Cardiac fibroblast (primary cell): ENCODE measurements around the gene TOB1.
A peak's percentile ranks its signal among the peaks of the same experiment; 100 is the strongest.

Source experiments
- DNase-seq, 2 donors: peaks; one replicate each; pipeline versions ENCODE4 v3.0.0 to v3.0.0-alpha.2; 2010; ENCODE audit warnings: low read depth in 2 of 2
- H3K4me3 ChIP-seq, 2 donors: replicated peaks in 1 of 2; 1 replicate in 1 of 2; 2 replicates in 1 of 2; pipeline ENCODE4 v1.5.1; 2011; ENCODE audit warnings: low read depth in 2 of 2, low read length in 2 of 2, mild to moderate bottlenecking in 2 of 2, moderate library complexity in 1 of 2
- CTCF ChIP-seq: IDR thresholded peaks from one replicate; pipeline ENCODE4 v1.5.1; 2011; ENCODE audit warnings: low read depth, mild to moderate bottlenecking, low read length, inconsistent platforms

The TOB1 gene, protein sequence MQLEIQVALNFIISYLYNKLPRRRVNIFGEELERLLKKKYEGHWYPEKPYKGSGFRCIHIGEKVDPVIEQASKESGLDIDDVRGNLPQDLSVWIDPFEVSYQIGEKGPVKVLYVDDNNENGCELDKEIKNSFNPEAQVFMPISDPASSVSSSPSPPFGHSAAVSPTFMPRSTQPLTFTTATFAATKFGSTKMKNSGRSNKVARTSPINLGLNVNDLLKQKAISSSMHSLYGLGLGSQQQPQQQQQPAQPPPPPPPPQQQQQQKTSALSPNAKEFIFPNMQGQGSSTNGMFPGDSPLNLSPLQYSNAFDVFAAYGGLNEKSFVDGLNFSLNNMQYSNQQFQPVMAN

GRCh38 chr17:50866261-50866949 is at the start of gene TOB1:
TSS of gene TOB1 (minus strand) at chr17:50866354. CDS start at chr17:50864017, 2,337 bp downstream.
- DNase-seq = peak; percentile 95 to 99
- peak within 1 kb of the TSS; percentile 73 to 78 for H3K4me3 ChIP-seq
- no peak for TF ChIP-seq CTCF

DNA sequence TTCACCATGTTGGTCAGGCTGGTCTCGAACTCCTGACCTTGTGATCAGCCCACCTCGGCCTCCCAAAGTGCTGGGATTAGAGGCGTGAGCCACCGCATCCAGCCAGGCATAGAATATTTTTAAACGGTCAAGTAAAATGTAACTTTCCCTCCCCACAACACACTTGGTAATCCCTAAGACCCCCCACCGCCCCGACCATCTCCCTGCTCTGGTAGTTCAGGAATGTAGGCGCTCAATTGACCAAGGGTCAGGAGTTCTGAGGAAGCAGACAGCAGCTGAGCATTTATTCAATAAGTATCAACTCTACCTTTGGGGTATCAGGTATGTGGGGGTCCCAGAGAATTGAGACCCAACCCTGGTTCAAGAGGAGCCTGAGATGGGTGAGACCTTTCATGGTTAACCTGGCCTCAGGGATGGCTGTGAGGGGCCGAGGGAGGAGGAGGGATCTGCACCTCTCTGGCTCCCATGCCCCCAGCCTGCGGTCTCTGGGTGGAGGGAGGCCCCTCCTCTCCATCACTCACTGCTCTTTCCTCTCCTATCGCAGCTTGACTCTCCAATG is 48.4 kb upstream of the TOB1 start:
- H3K4me3 ChIP-seq = no peak overlapping the region

GRCh38 chr17:50913120-50913519 is 47.0 kb upstream of the TOB1 start:
- DNase-seq = no peak
- H3K4me3 ChIP-seq = no peak overlapping the region
- no peak for TF ChIP-seq CTCF

More for the DNA sequence above, 48.4 kb upstream of the TOB1 start:
- no peak for DNase-seq
- no peak for TF ChIP-seq CTCF

DNA sequence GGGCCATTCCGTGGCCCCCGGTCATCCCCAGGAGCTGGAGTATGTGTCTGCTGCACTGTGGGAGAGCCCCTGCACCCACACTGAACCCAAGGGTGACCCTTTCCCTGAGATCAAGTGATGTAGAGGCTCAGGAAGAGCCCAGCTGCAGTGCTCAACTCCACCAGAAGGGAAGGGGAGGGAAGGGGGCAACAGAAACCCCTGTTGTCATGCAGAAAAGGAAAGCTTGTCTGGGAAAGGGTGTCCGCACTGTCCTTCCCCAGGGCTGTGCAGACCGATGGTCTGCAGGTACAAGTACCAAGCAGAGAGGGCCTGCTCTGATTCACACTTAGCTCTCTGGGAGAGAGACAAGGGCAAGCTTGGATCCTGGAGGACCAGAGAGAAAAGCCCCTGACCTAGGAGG is 45.7 kb upstream of the TOB1 start:
- no peak for TF ChIP-seq CTCF
- no peak overlapping the region for H3K4me3 ChIP-seq
- no peak for DNase-seq

DNA sequence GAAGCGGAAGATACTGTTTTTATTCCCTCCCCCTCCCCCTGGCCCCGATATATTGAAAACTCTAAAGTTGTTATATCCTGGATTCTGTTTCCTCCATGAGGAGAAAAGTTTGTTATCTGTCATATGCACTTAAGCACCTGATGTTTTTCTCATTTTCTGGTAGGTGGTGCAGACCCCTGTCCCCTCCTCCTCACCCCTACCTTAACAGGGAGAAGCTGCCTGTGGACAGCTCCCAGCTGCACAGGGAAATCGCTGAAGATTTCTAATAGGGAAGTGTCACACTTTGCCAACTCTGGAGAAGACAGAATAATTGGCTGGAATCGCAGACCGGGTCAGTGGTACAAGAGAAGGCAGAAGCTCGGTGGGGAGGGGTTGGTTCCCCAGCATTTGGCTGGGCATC is 45.3 kb upstream of the TOB1 start:
- no peak for TF ChIP-seq CTCF
- no peak overlapping the region for H3K4me3 ChIP-seq
- no peak for DNase-seq

GRCh38 chr17:50909765-50910605 is 43.8 kb upstream of the TOB1 start:
- TF ChIP-seq CTCF = no peak
- no peak for DNase-seq
- no peak overlapping the region for H3K4me3 ChIP-seq
